OCI-LY7 (cell line): Measurements from ENCODE around the gene ERBIN.

Source experiments
- EZH2phosphoT487 ChIP-seq: fragments of 200-600 bp; sonication (generic); IDR thresholded peaks from 2 replicates; pipeline ENCODE4 v1.6.1; 2018; ENCODE audit warnings: low read depth, borderline replicate concordance, mild to moderate bottlenecking, mixed run types, antibody characterized with exemption, low read length, moderate library complexity, mixed read lengths
- TF ChIP-seq, protein P1 (sequence below): fragments of 200-600 bp; sonication (generic); conservative IDR thresholded peaks from 2 replicates; pipeline ENCODE4 v1.5.1; 2014; ENCODE audit warnings: mild to moderate bottlenecking, antibody characterized with exemption, low read length, moderate library complexity, mixed read lengths

DNA sequence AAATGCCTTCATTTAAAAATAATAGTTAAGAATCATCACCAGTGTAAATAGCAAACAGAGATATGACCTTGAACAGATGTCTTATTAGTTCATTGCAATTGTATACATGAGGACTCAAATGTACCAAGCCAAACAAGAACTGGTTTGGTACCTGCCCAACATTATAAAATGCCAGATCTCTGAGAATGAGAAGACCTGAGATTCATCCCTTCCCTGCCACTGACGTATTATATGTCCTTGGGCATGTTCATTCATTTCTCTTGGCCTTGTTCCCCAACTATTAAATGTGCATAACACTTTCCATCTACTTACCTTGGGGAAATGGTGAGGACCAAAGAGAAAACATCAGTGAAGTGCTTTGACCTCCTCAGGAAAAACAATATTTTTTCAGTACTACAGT is 33.6 kb upstream of the ERBIN start:
- TF ChIP-seq, protein P1, sequence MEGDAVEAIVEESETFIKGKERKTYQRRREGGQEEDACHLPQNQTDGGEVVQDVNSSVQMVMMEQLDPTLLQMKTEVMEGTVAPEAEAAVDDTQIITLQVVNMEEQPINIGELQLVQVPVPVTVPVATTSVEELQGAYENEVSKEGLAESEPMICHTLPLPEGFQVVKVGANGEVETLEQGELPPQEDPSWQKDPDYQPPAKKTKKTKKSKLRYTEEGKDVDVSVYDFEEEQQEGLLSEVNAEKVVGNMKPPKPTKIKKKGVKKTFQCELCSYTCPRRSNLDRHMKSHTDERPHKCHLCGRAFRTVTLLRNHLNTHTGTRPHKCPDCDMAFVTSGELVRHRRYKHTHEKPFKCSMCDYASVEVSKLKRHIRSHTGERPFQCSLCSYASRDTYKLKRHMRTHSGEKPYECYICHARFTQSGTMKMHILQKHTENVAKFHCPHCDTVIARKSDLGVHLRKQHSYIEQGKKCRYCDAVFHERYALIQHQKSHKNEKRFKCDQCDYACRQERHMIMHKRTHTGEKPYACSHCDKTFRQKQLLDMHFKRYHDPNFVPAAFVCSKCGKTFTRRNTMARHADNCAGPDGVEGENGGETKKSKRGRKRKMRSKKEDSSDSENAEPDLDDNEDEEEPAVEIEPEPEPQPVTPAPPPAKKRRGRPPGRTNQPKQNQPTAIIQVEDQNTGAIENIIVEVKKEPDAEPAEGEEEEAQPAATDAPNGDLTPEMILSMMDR, result no peak
- no peak for TF ChIP-seq EZH2phosphoT487
